Measurements from ENCODE around the gene CCL18.
"Not testable (repeated sequence)": the region's sequence is repeated elsewhere in the genome, so short reads cannot be mapped to it uniquely, and the experiment has no call there.

CCL18 gene

GRCh38 chr17:36063786-36064541 is at the start of gene CCL18:
Gene CCL18, plus strand, starts transcription at chr17:36064272. Its CDS starts 71 bp downstream, at chr17:36064343.
- DNase-seq (ENCODE audit: low read depth in 2 of 2) = no peak

DNA sequence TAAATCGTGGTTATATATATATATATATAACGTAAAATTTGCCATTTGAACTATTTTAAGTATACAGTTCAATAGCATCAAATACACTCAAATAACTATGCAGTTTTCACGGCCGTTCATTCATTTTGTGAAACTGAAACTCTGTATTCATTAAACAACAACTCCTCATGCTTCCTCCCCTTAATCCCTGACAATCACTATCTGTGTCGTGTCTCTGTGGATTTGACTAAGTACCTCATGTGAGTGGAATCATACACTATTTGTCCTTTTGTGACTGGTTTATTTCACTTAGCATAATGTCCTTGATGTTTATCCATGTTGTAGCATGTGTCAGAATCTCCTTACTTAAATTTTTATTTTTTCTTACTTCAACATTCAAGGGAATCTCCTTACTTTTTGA is 49.1 kb upstream of the CCL18 start:
- DNase-seq (ENCODE audit: low read depth in 2 of 2) = no peak

- not testable (repeated sequence) for DNase-seq (ENCODE audit: low read depth in 2 of 2)
These were observed 48.2 kb upstream of the CCL18 start for GRCh38 chr17:36015895-36016294.

- no peak for DNase-seq (ENCODE audit: low read depth in 2 of 2)
These were observed 47.5 kb upstream of the CCL18 start for GRCh38 chr17:36016555-36016954.

DNA sequence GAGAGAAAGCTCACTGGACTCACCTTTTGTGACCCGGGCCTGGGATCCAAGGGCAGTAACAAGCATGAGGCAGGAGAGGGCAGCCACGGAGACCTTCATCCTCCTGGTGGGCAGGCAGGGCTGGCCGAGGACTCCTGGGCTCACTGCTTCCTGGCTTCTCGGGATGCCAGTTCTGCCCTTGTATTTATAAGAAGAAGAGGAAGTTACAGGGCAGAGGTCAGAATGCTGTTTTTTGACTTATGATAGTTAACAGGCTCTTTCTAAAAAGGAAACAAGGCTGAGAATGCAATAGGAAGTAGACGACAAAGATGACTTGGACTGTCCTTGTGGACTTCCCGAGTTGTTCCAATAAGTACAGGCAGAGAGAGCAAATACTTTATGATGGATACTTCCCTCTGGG is 46.3 kb upstream of the CCL18 start, which contains the start of gene CCL23:
Gene CCL23, minus strand, starts transcription at position 174 of the 400 bp plus-strand sequence. Its CDS starts 75 bp downstream, at position 99.
- DNase-seq (ENCODE audit: low read depth in 2 of 2) = no peak

DNA sequence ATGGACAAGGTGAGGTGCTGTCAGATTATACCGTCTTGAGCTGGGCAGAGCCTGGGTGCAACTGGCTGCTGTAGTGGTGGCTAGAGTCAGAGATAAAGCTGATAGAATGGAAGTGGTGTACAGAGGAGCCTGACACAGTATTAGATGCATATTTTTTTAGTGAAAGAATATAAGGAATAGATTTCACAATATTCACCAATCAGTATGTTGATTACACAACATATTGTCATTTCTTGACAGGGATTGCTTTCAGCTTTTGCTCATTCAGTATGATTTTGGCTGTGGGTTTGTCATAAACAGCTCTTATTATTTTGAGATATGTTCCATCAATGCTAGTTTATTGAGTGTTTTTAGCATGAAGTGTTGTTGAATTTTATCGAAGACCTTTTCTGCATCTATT is 44.6 kb upstream of the CCL18 start:
- DNase-seq (ENCODE audit: low read depth in 2 of 2) = no peak

GRCh38 chr17:36024106-36024869 is 39.8 kb upstream of the CCL18 start:
- no peak for DNase-seq (ENCODE audit: low read depth in 2 of 2)

DNA sequence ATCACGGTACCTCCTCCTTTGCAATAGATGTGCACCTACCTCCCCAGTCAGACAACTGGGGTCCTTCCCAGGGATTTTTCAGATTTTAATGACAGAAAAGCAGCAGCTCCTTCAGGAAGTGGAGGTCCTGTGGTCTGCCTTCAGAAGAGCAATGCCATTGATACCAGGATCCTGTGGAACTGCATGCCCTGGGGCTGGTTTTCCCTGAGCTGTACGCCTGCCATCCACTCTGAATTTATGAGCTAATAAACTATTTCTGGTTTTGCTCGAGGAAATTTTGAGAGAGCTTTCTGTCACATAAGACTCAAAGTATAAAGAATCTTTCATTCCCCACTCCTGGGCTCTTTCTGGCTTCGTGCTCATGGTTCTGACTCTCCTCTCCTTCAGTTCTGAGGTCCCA is 36.3 kb upstream of the CCL18 start:
- DNase-seq (ENCODE audit: low read depth in 2 of 2) = no peak

- DNase-seq (ENCODE audit: low read depth in 2 of 2) = no peak
These were observed 33.1 kb upstream of the CCL18 start for GRCh38 chr17:36030956-36031355.

DNA sequence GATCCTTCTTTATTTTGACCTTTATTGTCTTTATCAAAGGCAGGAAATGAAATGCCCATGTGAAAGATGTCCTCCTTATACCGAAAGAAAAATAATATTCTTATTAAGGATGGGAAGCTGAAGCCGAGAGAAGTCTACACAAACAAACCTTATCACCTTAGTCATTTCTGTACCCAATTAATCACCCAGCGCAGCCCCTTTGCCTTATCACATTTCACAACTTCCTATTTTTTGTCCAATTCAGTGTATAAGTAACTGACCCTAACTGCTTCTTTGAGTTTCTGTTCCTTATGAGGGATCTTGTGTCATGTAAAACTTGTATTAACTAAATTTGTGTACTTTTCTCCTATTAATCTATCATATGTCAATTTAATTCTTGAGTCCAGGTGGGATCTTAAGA is 29.9 kb upstream of the CCL18 start:
- DNase-seq (ENCODE audit: low read depth in 2 of 2) = no peak

DNA sequence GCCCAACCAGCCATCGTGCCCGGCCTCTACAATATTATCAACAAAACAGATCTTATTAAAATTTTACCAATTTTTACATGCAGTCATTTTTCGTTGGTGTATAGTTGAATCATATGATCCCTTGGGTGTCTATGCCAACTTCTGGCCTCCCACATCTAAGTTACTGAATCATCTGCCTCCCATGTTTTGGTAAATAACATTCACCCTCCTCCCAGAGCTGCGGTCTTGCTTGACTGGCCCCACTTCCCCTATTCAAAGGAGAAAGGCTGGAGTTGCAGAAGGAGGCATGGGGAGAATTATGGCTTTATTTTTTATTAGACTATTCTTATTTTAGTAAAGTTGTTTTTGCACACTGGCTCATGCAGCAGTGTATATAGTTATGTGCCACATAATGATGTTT is 27.8 kb upstream of the CCL18 start:
- DNase-seq (ENCODE audit: low read depth in 2 of 2) = no peak

- DNase-seq (ENCODE audit: low read depth in 2 of 2) = no peak
These were observed 16.0 kb upstream of the CCL18 start for GRCh38 chr17:36048066-36048465.

- DNase-seq (ENCODE audit: low read depth in 2 of 2) = no peak
These were observed 14.4 kb upstream of the CCL18 start for GRCh38 chr17:36049643-36050042.

- no peak for DNase-seq (ENCODE audit: low read depth in 2 of 2)
These were observed 8.9 kb upstream of the CCL18 start for GRCh38 chr17:36055171-36055570.

- no peak for DNase-seq (ENCODE audit: low read depth in 2 of 2)
These were observed 8.1 kb upstream of the CCL18 start for GRCh38 chr17:36055921-36056520.

- DNase-seq (ENCODE audit: low read depth in 2 of 2) = no peak
These were observed 6.2 kb upstream of the CCL18 start for GRCh38 chr17:36057911-36058310.

- DNase-seq (ENCODE audit: low read depth in 2 of 2) = no peak
These were observed 4.7 kb upstream of the CCL18 start for GRCh38 chr17:36059406-36059805.

DNA sequence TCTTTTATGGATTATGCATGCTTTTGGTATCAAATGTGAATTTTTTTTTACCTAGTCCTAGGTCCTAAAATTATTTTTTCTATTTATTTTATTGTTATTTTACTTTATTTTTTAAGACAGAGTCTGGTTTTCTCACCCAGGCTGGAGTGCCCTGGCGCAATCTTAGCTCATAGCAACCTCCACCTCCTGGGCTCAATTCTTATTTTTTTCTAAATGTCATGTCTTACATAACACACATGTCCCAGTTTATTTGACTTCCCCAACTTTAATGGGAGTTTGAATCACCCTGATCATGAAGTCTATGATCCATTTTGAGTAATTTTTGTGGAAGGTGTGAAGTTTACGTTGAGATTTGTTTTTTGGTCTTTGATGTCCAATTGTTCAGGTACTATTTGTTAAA is 3.3 kb upstream of the CCL18 start:
- no peak for DNase-seq (ENCODE audit: low read depth in 2 of 2)

DNA sequence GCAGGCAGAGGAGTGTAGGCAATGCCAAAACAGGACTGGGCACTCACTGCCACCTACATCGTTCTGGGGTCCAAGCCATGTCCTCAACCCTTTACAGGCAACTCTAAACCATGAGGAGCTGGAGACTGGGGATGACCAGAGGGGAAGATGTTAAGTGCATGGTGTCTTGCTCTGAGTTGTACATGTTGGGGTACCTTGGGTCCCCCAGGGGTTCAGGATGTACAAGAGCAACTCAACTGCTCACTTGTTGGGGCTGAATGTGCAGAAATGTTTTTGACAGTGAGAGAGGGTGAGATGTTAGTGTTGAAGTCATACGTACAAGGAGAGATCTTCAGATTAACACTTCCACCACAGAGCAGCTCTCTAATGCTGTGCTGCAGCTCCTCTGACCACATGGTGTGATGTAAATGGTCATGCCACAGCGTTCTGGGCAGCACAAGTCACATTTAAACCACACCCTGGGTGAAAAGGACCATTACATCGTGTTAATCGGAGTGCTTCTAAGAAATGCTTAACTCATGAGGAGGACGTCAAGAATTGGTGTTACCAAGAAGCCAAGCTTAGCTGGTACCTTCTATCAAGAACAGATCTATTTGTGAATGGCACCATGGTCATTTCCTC is 2.4 kb downstream of the CCL18 start:
- DNase-seq (ENCODE audit: low read depth in 2 of 2) = no peak

GRCh38 chr17:36068524-36068923 is 4.5 kb downstream of the CCL18 start:
- no peak for DNase-seq (ENCODE audit: low read depth in 2 of 2)

- no peak for DNase-seq (ENCODE audit: low read depth in 2 of 2)
These were observed 5.1 kb downstream of the CCL18 start for GRCh38 chr17:36069136-36069535.

GRCh38 chr17:36070427-36070826 is 6.4 kb downstream of the CCL18 start:
- no peak for DNase-seq (ENCODE audit: low read depth in 2 of 2)

Data from fibroblast of skin of left biceps (primary cell).